HepG2 (cell line): Measurements from ENCODE around the gene ZNF503. TPM values are rescaled to one million over a fixed set of nuclear protein-coding genes. Genes with fewer than 3 reads are reported as not detected.

Experiments used
- ASH2L ChIP-seq: fragments of 300-600, 200-600 bp; sonication (generic); IDR thresholded peaks from 2 replicates; pipeline ENCODE4 v1.7.0; 2017; ENCODE audit warnings: low read depth, mild to moderate bottlenecking, moderate library complexity, mixed read lengths, low read length; ENCODE audit not compliant: insufficient read length
- ZNF644 ChIP-seq: IDR thresholded peaks from 2 replicates; pipeline ENCODE4 v1.6.1; 2016; ENCODE audit warnings: low read depth
- ZNF703 ChIP-seq: sonication (generic); formaldehyde crosslinking; IDR thresholded peaks from 2 replicates; pipeline ENCODE4 v1.5.1; 2020; ENCODE audit warnings: missing genetic modification reagents, mild to moderate bottlenecking, moderate library complexity, borderline replicate concordance
- polyA plus RNA-seq, 8 experiments: library from polyadenylated mRNA; depleted of rRNA in 3 of 8; stranded (reverse) in 7 of 8; unstranded in 1 of 8; fragments of >200 nt; fragmentation: Illumina TruSeq in 4 of 8; extraction: Trizol in 4 of 8; gene quantifications; 2 replicates each; pipeline versions ENCODE4 v1.2.1 to v1.2.3, GENCODE V29; 2011 to 2016; ENCODE audit warnings: low read depth in 4 of 8, missing spikeins in 1 of 8, mixed read lengths in 1 of 8; ENCODE audit not compliant: insufficient read depth in 1 of 8
- total RNA-seq, 5 experiments: library from RNA; depleted of rRNA; stranded (reverse); fragments of >200 nt; fragmentation: Illumina TruSeq; extraction: Trizol; gene quantifications; 2 replicates each; pipeline ENCODE4 v1.2.3, GENCODE V29; 2016; ENCODE audit warnings: low read depth in 1 of 5
- TF ChIP-seq, protein P1 (sequence below): sonication (generic); formaldehyde crosslinking; IDR thresholded peaks from 2 replicates; pipeline ENCODE4 v1.5.0; 2020; ENCODE audit warnings: mild to moderate bottlenecking, low read depth, missing genetic modification reagents, borderline replicate concordance
- TF ChIP-seq, protein P2 (sequence below): sonication (generic); formaldehyde crosslinking; IDR thresholded peaks from 2 replicates; pipeline ENCODE4 v1.4.0; 2020; ENCODE audit warnings: mild to moderate bottlenecking, missing genetic modification reagents, borderline replicate concordance
- TF ChIP-seq, protein P3 (sequence below): fragments of 450-650 bp; IDR thresholded peaks from 2 replicates; pipeline ENCODE4 v1.6.1; 2017
- TF ChIP-seq, protein P4 (sequence below): sonication (generic); formaldehyde crosslinking; IDR thresholded peaks from 2 replicates; pipeline ENCODE4 v1.4.0; 2020; ENCODE audit warnings: mild to moderate bottlenecking, missing genetic modification reagents

ZNF503 gene
- total and polyA plus RNA-seq, 2 of the 13 experiments (the other 11 are each of a cell fraction or from before 2014, with no cell fraction given): 2.7 to 8.3 TPM

DNA sequence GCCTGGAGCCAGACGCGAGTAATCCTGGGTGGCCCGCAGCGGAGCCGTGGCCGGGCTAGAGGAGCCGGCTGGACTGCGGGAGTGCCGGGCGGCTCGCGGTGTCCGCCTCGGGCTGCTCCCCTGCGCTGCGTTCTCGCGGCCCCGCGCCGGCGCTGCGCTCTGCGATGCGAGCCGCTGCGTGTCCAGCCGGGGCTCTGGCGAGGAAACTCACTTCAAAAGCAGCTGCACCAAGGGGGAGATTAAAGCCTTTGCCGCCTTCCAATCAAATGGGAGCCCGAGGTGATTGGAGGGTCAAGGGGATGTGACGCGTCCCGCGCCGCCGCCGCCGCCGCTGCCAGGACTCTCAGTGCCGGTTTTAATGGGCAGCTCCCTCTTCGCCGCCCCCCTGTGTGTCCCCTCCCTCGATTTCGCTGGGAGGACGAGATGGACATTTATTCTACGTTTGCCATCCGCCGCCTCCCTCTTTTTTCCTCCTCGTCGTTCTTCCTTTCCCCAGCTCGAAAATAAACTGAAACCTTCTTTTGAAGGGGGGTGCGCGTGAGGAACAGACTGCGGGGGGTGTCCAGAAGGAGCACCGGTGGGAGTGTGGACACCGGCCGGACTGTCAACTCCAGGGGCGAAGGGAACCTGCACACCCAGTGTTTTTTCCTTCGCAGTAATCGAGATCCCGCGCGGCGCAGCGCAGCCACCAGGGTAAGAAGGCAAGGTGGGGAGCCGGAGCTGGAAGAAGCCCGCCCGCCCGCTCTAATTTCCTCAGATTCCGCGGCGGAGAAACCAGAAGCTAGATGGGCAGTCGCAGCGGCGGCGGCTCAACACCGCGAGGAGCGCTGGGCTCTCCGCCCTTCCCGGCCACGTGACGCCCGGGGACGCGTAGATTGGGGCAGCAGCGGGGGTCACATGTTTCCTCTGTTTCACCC, at the start of gene ZNF503 (continued):
- TF ChIP-seq ASH2L (peak; percentile 82), ZNF644 (no peak), ZNF703 (0 out of 2 replicates have a peak, but pooled peaks have one; percentile 41)
- TF ChIP-seq, protein P1, sequence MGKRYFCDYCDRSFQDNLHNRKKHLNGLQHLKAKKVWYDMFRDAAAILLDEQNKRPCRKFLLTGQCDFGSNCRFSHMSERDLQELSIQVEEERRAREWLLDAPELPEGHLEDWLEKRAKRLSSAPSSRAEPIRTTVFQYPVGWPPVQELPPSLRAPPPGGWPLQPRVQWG (CRISPR knock-in tag): no peak
- TF ChIP-seq, protein P2, sequence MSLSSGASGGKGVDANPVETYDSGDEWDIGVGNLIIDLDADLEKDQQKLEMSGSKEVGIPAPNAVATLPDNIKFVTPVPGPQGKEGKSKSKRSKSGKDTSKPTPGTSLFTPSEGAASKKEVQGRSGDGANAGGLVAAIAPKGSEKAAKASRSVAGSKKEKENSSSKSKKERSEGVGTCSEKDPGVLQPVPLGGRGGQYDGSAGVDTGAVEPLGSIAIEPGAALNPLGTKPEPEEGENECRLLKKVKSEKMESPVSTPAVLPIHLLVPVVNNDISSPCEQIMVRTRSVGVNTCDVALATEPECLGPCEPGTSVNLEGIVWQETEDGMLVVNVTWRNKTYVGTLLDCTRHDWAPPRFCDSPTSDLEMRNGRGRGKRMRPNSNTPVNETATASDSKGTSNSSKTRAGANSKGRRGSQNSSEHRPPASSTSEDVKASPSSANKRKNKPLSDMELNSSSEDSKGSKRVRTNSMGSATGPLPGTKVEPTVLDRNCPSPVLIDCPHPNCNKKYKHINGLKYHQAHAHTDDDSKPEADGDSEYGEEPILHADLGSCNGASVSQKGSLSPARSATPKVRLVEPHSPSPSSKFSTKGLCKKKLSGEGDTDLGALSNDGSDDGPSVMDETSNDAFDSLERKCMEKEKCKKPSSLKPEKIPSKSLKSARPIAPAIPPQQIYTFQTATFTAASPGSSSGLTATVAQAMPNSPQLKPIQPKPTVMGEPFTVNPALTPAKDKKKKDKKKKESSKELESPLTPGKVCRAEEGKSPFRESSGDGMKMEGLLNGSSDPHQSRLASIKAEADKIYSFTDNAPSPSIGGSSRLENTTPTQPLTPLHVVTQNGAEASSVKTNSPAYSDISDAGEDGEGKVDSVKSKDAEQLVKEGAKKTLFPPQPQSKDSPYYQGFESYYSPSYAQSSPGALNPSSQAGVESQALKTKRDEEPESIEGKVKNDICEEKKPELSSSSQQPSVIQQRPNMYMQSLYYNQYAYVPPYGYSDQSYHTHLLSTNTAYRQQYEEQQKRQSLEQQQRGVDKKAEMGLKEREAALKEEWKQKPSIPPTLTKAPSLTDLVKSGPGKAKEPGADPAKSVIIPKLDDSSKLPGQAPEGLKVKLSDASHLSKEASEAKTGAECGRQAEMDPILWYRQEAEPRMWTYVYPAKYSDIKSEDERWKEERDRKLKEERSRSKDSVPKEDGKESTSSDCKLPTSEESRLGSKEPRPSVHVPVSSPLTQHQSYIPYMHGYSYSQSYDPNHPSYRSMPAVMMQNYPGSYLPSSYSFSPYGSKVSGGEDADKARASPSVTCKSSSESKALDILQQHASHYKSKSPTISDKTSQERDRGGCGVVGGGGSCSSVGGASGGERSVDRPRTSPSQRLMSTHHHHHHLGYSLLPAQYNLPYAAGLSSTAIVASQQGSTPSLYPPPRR (CRISPR knock-in tag): 0 out of 2 replicates have a peak, but pooled peaks have one; percentile 16
- TF ChIP-seq, protein P3, sequence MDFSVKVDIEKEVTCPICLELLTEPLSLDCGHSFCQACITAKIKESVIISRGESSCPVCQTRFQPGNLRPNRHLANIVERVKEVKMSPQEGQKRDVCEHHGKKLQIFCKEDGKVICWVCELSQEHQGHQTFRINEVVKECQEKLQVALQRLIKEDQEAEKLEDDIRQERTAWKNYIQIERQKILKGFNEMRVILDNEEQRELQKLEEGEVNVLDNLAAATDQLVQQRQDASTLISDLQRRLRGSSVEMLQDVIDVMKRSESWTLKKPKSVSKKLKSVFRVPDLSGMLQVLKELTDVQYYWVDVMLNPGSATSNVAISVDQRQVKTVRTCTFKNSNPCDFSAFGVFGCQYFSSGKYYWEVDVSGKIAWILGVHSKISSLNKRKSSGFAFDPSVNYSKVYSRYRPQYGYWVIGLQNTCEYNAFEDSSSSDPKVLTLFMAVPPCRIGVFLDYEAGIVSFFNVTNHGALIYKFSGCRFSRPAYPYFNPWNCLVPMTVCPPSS: no peak
- TF ChIP-seq, protein P4, sequence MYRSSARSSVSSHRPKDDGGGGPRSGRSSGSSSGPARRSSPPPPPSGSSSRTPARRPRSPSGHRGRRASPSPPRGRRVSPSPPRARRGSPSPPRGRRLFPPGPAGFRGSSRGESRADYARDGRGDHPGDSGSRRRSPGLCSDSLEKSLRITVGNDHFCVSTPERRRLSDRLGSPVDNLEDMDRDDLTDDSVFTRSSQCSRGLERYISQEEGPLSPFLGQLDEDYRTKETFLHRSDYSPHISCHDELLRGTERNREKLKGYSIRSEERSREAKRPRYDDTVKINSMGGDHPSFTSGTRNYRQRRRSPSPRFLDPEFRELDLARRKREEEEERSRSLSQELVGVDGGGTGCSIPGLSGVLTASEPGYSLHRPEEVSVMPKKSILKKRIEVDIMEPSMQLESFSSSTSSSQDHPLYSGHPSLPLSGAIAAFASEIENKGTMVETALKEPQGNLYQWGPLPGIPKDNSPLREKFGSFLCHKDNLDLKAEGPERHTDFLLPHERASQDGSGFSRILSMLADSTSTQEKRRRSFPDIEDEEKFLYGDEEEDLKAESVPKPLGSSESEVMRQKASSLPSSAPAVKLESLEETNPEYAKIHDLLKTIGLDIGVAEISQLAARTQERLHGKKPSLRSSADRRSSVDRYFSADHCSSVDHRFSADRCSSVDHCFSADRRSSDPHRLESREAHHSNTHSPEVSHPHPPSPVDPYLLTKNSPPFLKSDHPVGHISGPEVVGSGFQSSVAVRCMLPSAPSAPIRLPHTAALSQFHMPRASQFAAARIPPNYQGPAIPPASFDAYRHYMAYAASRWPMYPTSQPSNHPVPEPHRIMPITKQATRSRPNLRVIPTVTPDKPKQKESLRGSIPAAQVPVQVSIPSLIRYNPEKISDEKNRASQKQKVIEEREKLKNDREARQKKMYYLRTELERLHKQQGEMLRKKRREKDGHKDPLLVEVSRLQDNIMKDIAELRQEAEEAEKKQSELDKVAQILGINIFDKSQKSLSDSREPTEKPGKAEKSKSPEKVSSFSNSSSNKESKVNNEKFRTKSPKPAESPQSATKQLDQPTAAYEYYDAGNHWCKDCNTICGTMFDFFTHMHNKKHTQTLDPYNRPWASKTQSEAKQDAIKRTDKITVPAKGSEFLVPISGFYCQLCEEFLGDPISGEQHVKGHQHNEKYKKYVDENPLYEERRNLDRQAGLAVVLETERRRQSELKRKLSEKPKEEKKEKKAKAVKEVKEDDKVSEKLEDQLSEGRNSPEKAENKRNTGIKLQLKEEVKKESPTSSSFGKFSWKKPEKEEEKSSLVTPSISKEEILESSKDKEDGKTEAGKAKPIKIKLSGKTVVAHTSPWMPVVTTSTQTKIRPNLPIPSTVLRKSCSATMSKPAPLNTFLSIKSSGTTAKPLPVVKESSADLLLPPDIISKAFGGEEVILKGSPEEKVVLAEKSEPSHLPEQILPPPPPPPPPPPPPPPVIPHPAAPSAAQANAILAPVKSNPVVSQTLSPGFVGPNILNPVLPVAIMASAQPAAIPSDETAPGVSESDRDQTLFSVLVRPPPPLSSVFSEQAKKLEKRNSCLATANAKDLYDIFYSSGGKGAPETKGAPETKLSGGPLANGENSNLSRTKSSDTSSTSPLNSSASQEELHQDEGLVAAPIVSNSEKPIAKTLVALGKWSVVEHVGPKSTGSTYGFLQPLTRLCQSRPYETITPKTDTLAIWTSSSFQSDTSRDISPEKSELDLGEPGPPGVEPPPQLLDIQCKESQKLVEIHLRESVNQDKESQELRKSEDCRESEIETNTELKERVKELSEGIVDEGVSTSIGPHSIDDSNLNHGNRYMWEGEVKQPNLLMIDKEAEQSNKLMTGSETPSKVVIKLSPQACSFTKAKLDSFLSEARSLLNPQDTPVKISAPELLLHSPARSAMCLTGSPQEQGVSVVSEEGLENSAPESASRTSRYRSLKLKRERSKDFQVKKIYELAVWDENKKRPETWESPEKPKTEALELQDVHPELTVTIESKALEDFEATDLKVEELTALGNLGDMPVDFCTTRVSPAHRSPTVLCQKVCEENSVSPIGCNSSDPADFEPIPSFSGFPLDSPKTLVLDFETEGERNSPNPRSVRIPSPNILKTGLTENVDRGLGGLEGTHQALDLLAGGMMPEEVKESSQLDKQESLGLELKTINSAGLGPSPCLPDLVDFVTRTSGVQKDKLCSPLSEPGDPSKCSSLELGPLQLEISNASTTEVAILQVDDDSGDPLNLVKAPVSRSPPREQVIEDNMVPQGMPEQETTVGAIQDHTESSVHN: no peak
